Smooth muscle cell (in vitro differentiated cells): ENCODE results near the gene DLGAP1. TPM values are rescaled to one million over a fixed set of nuclear protein-coding genes. Genes with fewer than 3 reads are reported as not detected.
"Not testable (repeated sequence)": the region's sequence is repeated elsewhere in the genome, so short reads cannot be mapped to it uniquely, and the experiment has no call there.

ENCODE experiments used
- DNase-seq: peaks from one replicate; lab custom pipeline; 2025; ENCODE audit not compliant: unreplicated experiment; lab: John Stamatoyannopoulos, UW
- H2AFZ ChIP-seq: fragments of 200-600 bp; sonication (generic); 2 replicates; pipeline ENCODE4 v1.6.0; 2016; ENCODE audit warnings: antibody characterized with exemption, low read depth, mild to moderate bottlenecking
- H3F3A ChIP-seq: fragments of 200-600 bp; sonication (generic); 2 replicates; pipeline ENCODE4 v1.6.0; 2017; ENCODE audit warnings: antibody characterized with exemption, low read depth
- H3K27ac ChIP-seq: fragments of 200-600 bp; sonication (generic); 2 replicates; pipeline ENCODE4 v1.5.1; 2016; ENCODE audit warnings: low read depth, mild to moderate bottlenecking
- H3K27me3 ChIP-seq: fragments of 200-600 bp; sonication (generic); 2 replicates; pipeline ENCODE4 v1.6.1; 2016; ENCODE audit warnings: low read depth, mild to moderate bottlenecking
- H3K36me3 ChIP-seq: fragments of 200-600 bp; sonication (generic); 2 replicates; pipeline ENCODE4 v1.5.1; 2016; ENCODE audit warnings: low read depth
- H3K4me1 ChIP-seq: fragments of 200-600 bp; sonication (generic); 2 replicates; pipeline ENCODE4 v1.5.1; 2016; ENCODE audit warnings: low read depth
- H3K4me2 ChIP-seq: fragments of 200-600 bp; sonication (generic); 2 replicates; pipeline ENCODE4 v1.6.0; 2016; ENCODE audit warnings: mild to moderate bottlenecking
- H3K4me3 ChIP-seq: fragments of 200-600 bp; sonication (generic); 2 replicates; pipeline ENCODE4 v1.5.1; 2016; ENCODE audit warnings: mild to moderate bottlenecking
- H3K79me2 ChIP-seq: fragments of 200-600 bp; sonication (generic); 2 replicates; pipeline ENCODE4 v1.6.0; 2016; ENCODE audit warnings: low read depth, mild to moderate bottlenecking
- H3K9ac ChIP-seq: fragments of 200-600 bp; sonication (generic); 2 replicates; pipeline ENCODE4 v1.6.0; 2016; ENCODE audit warnings: low read depth
- H3K9me3 ChIP-seq: fragments of 200-600 bp; sonication (generic); replicated peaks from 2 replicates; pipeline ENCODE4 v1.5.1; 2016; ENCODE audit warnings: low read depth
- H4K20me1 ChIP-seq: fragments of 200-600 bp; sonication (generic); 2 replicates; pipeline ENCODE4 v1.6.0; 2016; ENCODE audit warnings: low read depth
- CTCF ChIP-seq: fragments of 200-600 bp; sonication (generic); IDR thresholded peaks from 2 replicates; pipeline ENCODE4 v1.5.1; 2017; ENCODE audit warnings: borderline replicate concordance, mild to moderate bottlenecking, antibody characterized with exemption; ENCODE audit not compliant: insufficient read depth, poor library complexity, severe bottlenecking
- WGBS: methylation state at CpG from one replicate; pipeline ENCODE4 v1.1.7; 2016; ENCODE audit warnings: low lambda C conversion rate; 5-methylcytosine and 5-hydroxymethylcytosine counted together
- polyA plus RNA-seq: library from polyadenylated mRNA; unstranded; fragments of >200 nt; fragmentation: Nextera tagmentation; extraction: Ambion mirVana; gene quantifications from 2 replicates; pipeline ENCODE4 v1.2.1, GENCODE V29; 2016
- total RNA-seq: library from RNA; depleted of rRNA; stranded (reverse); fragments of >200 nt; gene quantifications from 2 replicates; pipeline ENCODE4 v1.2.3, GENCODE V29; 2014

DLGAP1 gene
- total and polyA plus RNA-seq, 2 experiments from 2014 or later = 2.6 to 11.3 TPM

GRCh38 chr18:4335386-4335785 lies 119.7 kb downstream of the DLGAP1 start:
- no peak for TF ChIP-seq CTCF
- Histone ChIP-seq H3K4me3 (no peak overlapping the region), H2AFZ (no peak overlapping the region), H3K4me2 (no peak overlapping the region), H3K27me3 (no peaks in the 10 kb centered on the region), H3K79me2 (no peaks in the 10 kb centered on the region), H4K20me1 (no peaks in the 10 kb centered on the region), H3K36me3 (no peaks in the 10 kb centered on the region), H3F3A (no peaks in the 10 kb centered on the region), H3K9ac (no peak overlapping the region), H3K4me1 (no peaks in the 10 kb centered on the region), H3K27ac (no peak overlapping the region), H3K9me3 (no peaks in the 10 kb centered on the region)
- WGBS = 69% methylated on average over 1 of the region's 1 CpG
- no peak for DNase-seq

- Histone ChIP-seq H3K4me1 (no peaks in the 10 kb centered on the region), H3K36me3 (no peaks in the 10 kb centered on the region), H3K9ac (no peak overlapping the region), H3K27ac (no peak overlapping the region), H3K4me3 (no peak overlapping the region), H3K9me3 (no peaks in the 10 kb centered on the region), H4K20me1 (no peaks in the 10 kb centered on the region), H3F3A (no peaks in the 10 kb centered on the region), H3K27me3 (no peaks in the 10 kb centered on the region), H3K4me2 (no peak overlapping the region), H2AFZ (no peak overlapping the region), H3K79me2 (no peaks in the 10 kb centered on the region)
- 91% methylated on average over 5 of the region's 5 CpGs for WGBS
- no peak for TF ChIP-seq CTCF
- DNase-seq = no peak
Observed at GRCh38 chr18:4333043-4333442, 122.1 kb downstream of the DLGAP1 start.

- TF ChIP-seq CTCF = no peak
- Histone ChIP-seq H3K4me3 (no peak overlapping the region), H3K4me1 (peaks cover 12% of the 10 kb centered on the region), H3K27ac (no peak overlapping the region), H3K36me3 (no peaks in the 10 kb centered on the region), H2AFZ (no peak overlapping the region), H3K9ac (no peak overlapping the region), H3K27me3 (no peaks in the 10 kb centered on the region), H3K79me2 (peaks cover 12% of the 10 kb centered on the region), H4K20me1 (no peaks in the 10 kb centered on the region), H3K4me2 (no peak overlapping the region), H3F3A (no peaks in the 10 kb centered on the region), H3K9me3 (no peaks in the 10 kb centered on the region)
- WGBS = 86% methylated on average over 3 of the region's 3 CpGs
- no peak for DNase-seq
Observed at GRCh38 chr18:4319738-4320677, 135.1 kb downstream of the DLGAP1 start.

- no peak overlapping the region for H3K4me3 ChIP-seq
- no peak for TF ChIP-seq CTCF
- H3K27me3 ChIP-seq = no peaks in the 10 kb centered on the region
- H2AFZ ChIP-seq = no peak overlapping the region
- WGBS = 71% methylated on average over 5 of the region's 5 CpGs
- no peaks in the 10 kb centered on the region for H3F3A ChIP-seq
- H4K20me1 ChIP-seq = peaks cover 3% of the 10 kb centered on the region
- no peak overlapping the region for H3K4me2 ChIP-seq
- peaks cover 12% of the 10 kb centered on the region for H3K4me1 ChIP-seq
- H3K27ac ChIP-seq = no peak overlapping the region
- H3K9me3 ChIP-seq = no peaks in the 10 kb centered on the region
- no peak for DNase-seq
- H3K79me2 ChIP-seq = peaks cover 6% of the 10 kb centered on the region
- no peak overlapping the region for H3K9ac ChIP-seq
- H3K36me3 ChIP-seq = no peaks in the 10 kb centered on the region
Observed at GRCh38 chr18:4318311-4318710, 136.8 kb downstream of the DLGAP1 start.

- not testable (repeated sequence) for H3K4me2 ChIP-seq, H3K79me2 ChIP-seq, H3K27ac ChIP-seq, H3K9ac ChIP-seq, H4K20me1 ChIP-seq, H3F3A ChIP-seq, H3K4me3 ChIP-seq, H2AFZ ChIP-seq, H3K27me3 ChIP-seq, H3K9me3 ChIP-seq, DNase-seq, H3K36me3 ChIP-seq, H3K4me1 ChIP-seq
- WGBS = 99% methylated on average over 4 of the region's 4 CpGs
Observed at GRCh38 chr18:4311945-4312344, 143.2 kb downstream of the DLGAP1 start.
